ENCODE data around the gene SRP72.

DNA sequence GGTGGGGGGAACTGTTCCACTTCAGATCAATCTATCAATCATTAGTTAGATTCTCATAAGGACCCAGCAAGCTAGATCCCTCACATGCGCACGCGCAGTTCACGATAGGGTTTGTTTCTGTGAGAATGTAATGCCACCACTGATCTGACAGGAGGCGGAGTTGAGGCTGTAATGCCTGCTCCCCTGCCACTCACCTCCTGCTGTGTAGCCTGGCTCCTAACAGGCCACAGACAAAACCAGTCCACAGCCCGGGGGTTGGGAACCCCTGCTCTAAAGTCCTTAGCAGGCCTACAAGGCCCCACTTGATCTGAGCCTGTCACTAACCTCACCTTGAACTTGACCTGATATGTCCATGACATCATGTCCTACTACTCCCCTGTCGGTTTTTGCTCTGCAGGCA is 68.5 kb downstream of the SRP72 start:
- TF ChIP-seq EZH2 (IDR thresholded peaks at IDR 0.05; ENCODE audit: low read length, unreplicated experiment) = no peak
- TF ChIP-seq, protein P1, sequence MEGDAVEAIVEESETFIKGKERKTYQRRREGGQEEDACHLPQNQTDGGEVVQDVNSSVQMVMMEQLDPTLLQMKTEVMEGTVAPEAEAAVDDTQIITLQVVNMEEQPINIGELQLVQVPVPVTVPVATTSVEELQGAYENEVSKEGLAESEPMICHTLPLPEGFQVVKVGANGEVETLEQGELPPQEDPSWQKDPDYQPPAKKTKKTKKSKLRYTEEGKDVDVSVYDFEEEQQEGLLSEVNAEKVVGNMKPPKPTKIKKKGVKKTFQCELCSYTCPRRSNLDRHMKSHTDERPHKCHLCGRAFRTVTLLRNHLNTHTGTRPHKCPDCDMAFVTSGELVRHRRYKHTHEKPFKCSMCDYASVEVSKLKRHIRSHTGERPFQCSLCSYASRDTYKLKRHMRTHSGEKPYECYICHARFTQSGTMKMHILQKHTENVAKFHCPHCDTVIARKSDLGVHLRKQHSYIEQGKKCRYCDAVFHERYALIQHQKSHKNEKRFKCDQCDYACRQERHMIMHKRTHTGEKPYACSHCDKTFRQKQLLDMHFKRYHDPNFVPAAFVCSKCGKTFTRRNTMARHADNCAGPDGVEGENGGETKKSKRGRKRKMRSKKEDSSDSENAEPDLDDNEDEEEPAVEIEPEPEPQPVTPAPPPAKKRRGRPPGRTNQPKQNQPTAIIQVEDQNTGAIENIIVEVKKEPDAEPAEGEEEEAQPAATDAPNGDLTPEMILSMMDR (conservative IDR thresholded peaks at IDR 0.05; ENCODE audit: low read depth, low read length) = no peak

Measured in PC-3 (cell line).